ENCODE measurements around the gene MRPL36. TPM values are rescaled to one million over a fixed set of nuclear protein-coding genes. Genes with fewer than 3 reads are reported as not detected.

The MRPL36 gene
- total and polyA plus RNA-seq, 2 experiments from 2014 or later = 47.5 to 149 TPM

- Mint-ChIP-seq H3K4me1 (peaks cover 24% of the 10 kb centered on the region), H3K27me3 (ENCODE audit: insufficient read depth, low read depth, poor library complexity) (peaks cover 10% of the 10 kb centered on the region), H3K9me3 (no peaks in the 10 kb centered on the region), H3K4me3 (no peak overlapping the region), H3K27ac (no peak overlapping the region), H3K36me3 (ENCODE audit: low read depth) (peaks cover 86% of the 10 kb centered on the region)
- ATAC-seq (peak; percentile 65), DNase-seq (ENCODE audit: low spot score) (no peak)
- no peaks in the 10 kb centered on the region for H3K27me3 ChIP-seq (ENCODE audit: insufficient read depth)
- H4K20me1 ChIP-seq (replicated peaks; ENCODE audit: insufficient read depth) = peaks cover 4% of the 10 kb centered on the region
- H3K4me1 ChIP-seq (ENCODE audit: insufficient read depth) = 0 out of 2 replicates have a peak, but pooled peaks cover 5% of the 10 kb centered on the region
- TF ChIP-seq ETS1 (IDR thresholded peaks at IDR 0.05) = no peak
- TF ChIP-seq EZH2 (IDR thresholded peaks at IDR 0.05; ENCODE audit: low read depth, unreplicated experiment) = no peak
- TF ChIP-seq NANOG (IDR thresholded peaks at IDR 0.05; ENCODE audit: borderline replicate concordance) = no peak
- TF ChIP-seq CREB1 (CRISPR knock-in tag; IDR thresholded peaks at IDR 0.05; ENCODE audit: low read depth) = no peak
- no peak for TF ChIP-seq CTCF (conservative IDR thresholded peaks at IDR 0.05; ENCODE audit: low read depth in 2 of 2)
- TF ChIP-seq ZNF114 (CRISPR knock-in tag; IDR thresholded peaks at IDR 0.05) = no peak
- TF ChIP-seq REST (IDR thresholded peaks at IDR 0.05; ENCODE audit: unreplicated experiment) = no peak
- no peak for TF ChIP-seq ZNF331 (CRISPR knock-in tag; IDR thresholded peaks at IDR 0.05; ENCODE audit: low read depth)
- no peak for TF ChIP-seq STAT1 (IDR thresholded peaks at IDR 0.05; ENCODE audit: unreplicated experiment)
- no peak for TF ChIP-seq ZNF462 (CRISPR knock-in tag; IDR thresholded peaks at IDR 0.05)
- TF ChIP-seq JUNB (IDR thresholded peaks at IDR 0.05; ENCODE audit: unreplicated experiment) = no peak
- TF ChIP-seq POLR2AphosphoS5 (IDR thresholded peaks at IDR 0.05; ENCODE audit: low read depth) = no peak
- TF ChIP-seq EZH2phosphoT487 (IDR thresholded peaks at IDR 0.05; ENCODE audit: unreplicated experiment) = no peak
- H3K4me3 ChIP-seq = no peak overlapping the region
- no peak overlapping the region for H3K27ac ChIP-seq (ENCODE audit: low read depth)
- H3F3A ChIP-seq (replicated peaks; ENCODE audit: low read depth) = no peaks in the 10 kb centered on the region; the same call in 1 of the 2 replicates
- H2AFZ ChIP-seq = no peak overlapping the region
- H3K79me2 ChIP-seq (replicated peaks; ENCODE audit: insufficient read depth) = peaks cover 16% of the 10 kb centered on the region
- H3K36me3 ChIP-seq (ENCODE audit: insufficient read depth) = peaks cover 24% of the 10 kb centered on the region
- no peaks in the 10 kb centered on the region for H3K9me2 ChIP-seq (ENCODE audit: insufficient read depth)
- H3K4me2 ChIP-seq = no peak overlapping the region
Observed at GRCh38 chr5:1818784-1819183, 19.1 kb upstream of the MRPL36 start.

All from GM23338 (cell line).